Measurements from ENCODE around the gene PTPRJ. TPM values are rescaled to one million over a fixed set of nuclear protein-coding genes. Genes with fewer than 3 reads are reported as not detected.

The PTPRJ gene
- total and polyA plus RNA-seq, 4 donors, result 4.1 to 24.7 (median 14.6) TPM

- Histone ChIP-seq H3K9ac (ENCODE audit: low read depth in 1 of 2, low read length in 2 of 2) (no peak overlapping the region), H3K27ac (ENCODE audit: low read depth in 1 of 2, low read length in 2 of 2) (no peak overlapping the region), H3K4me1 (ENCODE audit: control insufficient read depth in 4 of 4, insufficient read depth in 4 of 4, low read length in 3 of 4) (peaks cover 12 to 40% (median 32%) of the 10 kb centered on the region in 4 donors), H3K27me3 (ENCODE audit: control insufficient read depth in 4 of 4, insufficient read depth in 4 of 4, low read length in 3 of 4) (no peaks in the 10 kb centered on the region), H3K4me3 (ENCODE audit: low read depth in 1 of 3, low read length in 3 of 3) (no peak overlapping the region), H3K9me3 (ENCODE audit: control insufficient read depth in 4 of 4, low read length in 3 of 4) (no peaks in the 10 kb centered on the region), H3K36me3 (ENCODE audit: control insufficient read depth in 4 of 4, insufficient read depth in 3 of 4, low read depth in 1 of 4, low read length in 3 of 4) (no peaks in the 10 kb centered on the region)
- TF ChIP-seq FOXA1 (IDR thresholded peaks at IDR 0.05) (no peak), JUND (IDR thresholded peaks at IDR 0.05) (no peak), TAF1 (conservative IDR thresholded peaks at IDR 0.05) (no peak), REST (IDR thresholded peaks at IDR 0.05) (no peak), CTCF (IDR thresholded peaks at IDR 0.05; ENCODE audit: low read depth, low read length, missing input control) (no peak), HNF4A (conservative IDR thresholded peaks at IDR 0.05) (no peak), EGR1 (IDR thresholded peaks at IDR 0.05; ENCODE audit: low read depth in 2 of 2) (no peak), FOXA2 (IDR thresholded peaks at IDR 0.05) (no peak), NR2F2 (IDR thresholded peaks at IDR 0.05) (no peak), HNF4G (IDR thresholded peaks at IDR 0.05) (no peak)
- DNase-seq (ENCODE audit: low spot score), result no peak
- WGBS, result 82% methylated on average over 4 of the region's 4 CpGs
These were observed 28.6 kb downstream of the PTPRJ start for GRCh38 chr11:48008951-48009270.

- no peaks in the 10 kb centered on the region for H3K36me3 ChIP-seq (ENCODE audit: control insufficient read depth in 4 of 4, insufficient read depth in 3 of 4, low read depth in 1 of 4, low read length in 3 of 4)
- no peaks in the 10 kb centered on the region for H3K27me3 ChIP-seq (ENCODE audit: control insufficient read depth in 4 of 4, insufficient read depth in 4 of 4, low read length in 3 of 4)
- no peak for DNase-seq (ENCODE audit: low spot score)
- no peaks in the 10 kb centered on the region for H3K9me3 ChIP-seq (ENCODE audit: control insufficient read depth in 4 of 4, low read length in 3 of 4)
- H3K9ac ChIP-seq (ENCODE audit: low read depth in 1 of 2, low read length in 2 of 2), result no peak overlapping the region
- peaks cover 9 to 22% (median 15%) of the 10 kb centered on the region in 4 donors for H3K4me1 ChIP-seq (ENCODE audit: control insufficient read depth in 4 of 4, insufficient read depth in 4 of 4, low read length in 3 of 4)
- WGBS, result 92% methylated on average over 3 of the region's 3 CpGs
- no peak overlapping the region for H3K4me3 ChIP-seq (ENCODE audit: low read depth in 1 of 3, low read length in 3 of 3)
- TF ChIP-seq HNF4A (conservative IDR thresholded peaks at IDR 0.05) (no peak), SP1 (IDR thresholded peaks at IDR 0.05) (no peak), EGR1 (IDR thresholded peaks at IDR 0.05; ENCODE audit: low read depth in 2 of 2) (no peak), GABPA (IDR thresholded peaks at IDR 0.05 in 1 of 2, conservative IDR thresholded peaks at IDR 0.05 in 1 of 2) (no peak), MAX (IDR thresholded peaks at IDR 0.05) (no peak), JUND (IDR thresholded peaks at IDR 0.05) (no peak), RXRA (IDR thresholded peaks at IDR 0.05) (no peak), ZBTB33 (IDR thresholded peaks at IDR 0.05) (no peak)
- peak overlapping the region in 1 of 2 donors; percentile 48 for H3K27ac ChIP-seq (ENCODE audit: low read depth in 1 of 2, low read length in 2 of 2)
These were observed 30.9 kb downstream of the PTPRJ start for GRCh38 chr11:48011102-48011797.

All from liver (tissue), 9 donors.